Coronary artery (tissue), 2 donors: Measurements from ENCODE around the gene KLF12.
A peak's percentile ranks its signal among the peaks of the same experiment; 100 is the strongest.

Experiments
- DNase-seq: peaks from one replicate; pipeline ENCODE4 v3.0.0-alpha.2; 2017; ENCODE audit warnings: low spot score
- H3K27ac ChIP-seq, 2 donors: fragments of 200-600 bp; sonication (generic); one replicate each; pipeline ENCODE4 v1.5.1; 2016 to 2019
- H3K4me3 ChIP-seq: fragments of 200-600 bp; sonication (generic); 2 replicates; pipeline ENCODE4 v1.5.1; 2016; ENCODE audit warnings: mild to moderate bottlenecking, moderate library complexity
- CTCF ChIP-seq: fragments of 200-600 bp; sonication (generic); IDR thresholded peaks from one replicate; pipeline ENCODE4 v1.5.1; 2019; ENCODE audit warnings: antibody characterized with exemption

KLF12 gene

GRCh38 chr13:74151859-74152258 lies 17.7 kb upstream of the KLF12 start:
- no peak for TF ChIP-seq CTCF
- Histone ChIP-seq H3K4me3 (no peak overlapping the region), H3K27ac (no peak overlapping the region)
- no peak for DNase-seq

GRCh38 chr13:74148352-74148751 lies 14.1 kb upstream of the KLF12 start:
- no peak overlapping the region for H3K4me3 ChIP-seq

GRCh38 chr13:74145249-74145975 lies 11.2 kb upstream of the KLF12 start:
- Histone ChIP-seq H3K4me3 (no peak overlapping the region), H3K27ac (no peak overlapping the region)
- DNase-seq, result no peak
- TF ChIP-seq CTCF, result no peak

More at GRCh38 chr13:74148352-74148751, 14.1 kb upstream of the KLF12 start:
- no peak for DNase-seq
- TF ChIP-seq CTCF, result no peak
- H3K27ac ChIP-seq, result no peak overlapping the region

- H3K27ac ChIP-seq, result no peak overlapping the region
- DNase-seq, result no peak
- TF ChIP-seq CTCF, result no peak
- no peak overlapping the region for H3K4me3 ChIP-seq
Observed at GRCh38 chr13:74144269-74144668, 10.1 kb upstream of the KLF12 start.

GRCh38 chr13:74142257-74142656 lies 8.1 kb upstream of the KLF12 start:
- no peak for TF ChIP-seq CTCF
- H3K4me3 ChIP-seq, result no peak overlapping the region
- H3K27ac ChIP-seq, result no peak overlapping the region
- DNase-seq, result no peak

GRCh38 chr13:74138241-74138640 lies 4.0 kb upstream of the KLF12 start:
- no peak for TF ChIP-seq CTCF
- no peak overlapping the region for H3K4me3 ChIP-seq
- H3K27ac ChIP-seq, result no peak overlapping the region
- no peak for DNase-seq

GRCh38 chr13:74136084-74136658 lies 2.0 kb upstream of the KLF12 start:
- peak; percentile 76 for DNase-seq
- Histone ChIP-seq H3K27ac (peak overlapping the region; percentile 89 to 98), H3K4me3 (peak overlapping the region; percentile 84)
- no peak for TF ChIP-seq CTCF
